Cardiac fibroblast (primary cell): ENCODE measurements around the gene TYW1.
"Not testable (repeated sequence)": the region's sequence is repeated elsewhere in the genome, so short reads cannot be mapped to it uniquely, and the experiment has no call there.

Source experiments
- DNase-seq, 2 donors: peaks; one replicate each; pipeline versions ENCODE4 v3.0.0 to v3.0.0-alpha.2; 2010; ENCODE audit warnings: low read depth in 2 of 2
- H3K4me3 ChIP-seq, 2 donors: replicated peaks in 1 of 2; 1 replicate in 1 of 2; 2 replicates in 1 of 2; pipeline ENCODE4 v1.5.1; 2011; ENCODE audit warnings: low read depth in 2 of 2, low read length in 2 of 2, mild to moderate bottlenecking in 2 of 2, moderate library complexity in 1 of 2
- CTCF ChIP-seq: IDR thresholded peaks from one replicate; pipeline ENCODE4 v1.5.1; 2011; ENCODE audit warnings: low read depth, mild to moderate bottlenecking, low read length, inconsistent platforms

TYW1 gene

GRCh38 chr7:67006965-67007364, 10.3 kb downstream of the TYW1 start:
- TF ChIP-seq CTCF, result no peak
- no peak for DNase-seq
- H3K4me3 ChIP-seq, result no peak overlapping the region

GRCh38 chr7:67008260-67008659, 11.6 kb downstream of the TYW1 start:
- TF ChIP-seq CTCF, result no peak
- H3K4me3 ChIP-seq, result no peak overlapping the region
- DNase-seq, result no peak

GRCh38 chr7:67009677-67010076, 13.0 kb downstream of the TYW1 start:
- DNase-seq, H3K4me3 ChIP-seq: not testable (repeated sequence)

GRCh38 chr7:67014076-67014622, 17.5 kb downstream of the TYW1 start:
- not testable (repeated sequence) for H3K4me3 ChIP-seq, DNase-seq

- H3K4me3 ChIP-seq, DNase-seq: not testable (repeated sequence)
These were observed 21.3 kb downstream of the TYW1 start for GRCh38 chr7:67017971-67018370.

GRCh38 chr7:67018940-67019339, 22.3 kb downstream of the TYW1 start:
- H3K4me3 ChIP-seq, result no peak overlapping the region
- no peak for TF ChIP-seq CTCF
- no peak for DNase-seq

- no peak overlapping the region for H3K4me3 ChIP-seq
- peak in 1 of 2 donors; percentile 41 for DNase-seq
- no peak for TF ChIP-seq CTCF
These were observed 23.1 kb downstream of the TYW1 start for GRCh38 chr7:67019562-67020390.

- no peak overlapping the region for H3K4me3 ChIP-seq
- no peak for DNase-seq
- no peak for TF ChIP-seq CTCF
These were observed 24.6 kb downstream of the TYW1 start for GRCh38 chr7:67021260-67021659.
